HepG2 (cell line): Measurements from ENCODE around the gene TJAP1. TPM values are rescaled to one million over a fixed set of nuclear protein-coding genes. Genes with fewer than 3 reads are reported as not detected.

Source experiments
- ARID5B ChIP-seq: IDR thresholded peaks from 2 replicates; pipeline ENCODE4 v1.4.0; 2020; ENCODE audit warnings: mild to moderate bottlenecking, missing genetic modification reagents
- ATF6 ChIP-seq: sonication (generic); formaldehyde crosslinking; conservative IDR thresholded peaks from 2 replicates; pipeline ENCODE4 v1.4.0; 2020; ENCODE audit warnings: missing genetic modification reagents
- BRF2 ChIP-seq: sonication (generic); formaldehyde crosslinking; IDR thresholded peaks from 2 replicates; pipeline ENCODE4 v1.8.1; 2022; ENCODE audit warnings: mild to moderate bottlenecking, missing genetic modification reagents
- E2F1 ChIP-seq: sonication (generic); formaldehyde crosslinking; IDR thresholded peaks from 2 replicates; pipeline ENCODE4 v1.5.0; 2020; ENCODE audit warnings: missing genetic modification reagents
- FOXJ3 ChIP-seq: sonication (generic); formaldehyde crosslinking; IDR thresholded peaks from 2 replicates; pipeline ENCODE4 v1.4.0; 2020; ENCODE audit warnings: missing genetic modification reagents, mild to moderate bottlenecking, borderline replicate concordance
- HDAC6 ChIP-seq: fragments of 200-600 bp; sonication (generic); IDR thresholded peaks from 2 replicates; pipeline ENCODE4 v1.7.0; 2017; ENCODE audit warnings: mild to moderate bottlenecking, antibody characterized with exemption, low read length, low read depth
- HES4 ChIP-seq: sonication (generic); formaldehyde crosslinking; IDR thresholded peaks from 2 replicates; pipeline ENCODE4 v1.9.0; 2021; ENCODE audit warnings: mild to moderate bottlenecking, missing genetic modification reagents, borderline replicate concordance
- NKX3-1 ChIP-seq: sonication (generic); formaldehyde crosslinking; IDR thresholded peaks from 2 replicates; pipeline ENCODE4 v1.5.0; 2020; ENCODE audit warnings: missing genetic modification reagents
- PHF20 ChIP-seq: sonication (generic); formaldehyde crosslinking; IDR thresholded peaks from 2 replicates; pipeline ENCODE4 v1.5.0; 2020; ENCODE audit warnings: mild to moderate bottlenecking, missing genetic modification reagents
- REL ChIP-seq: sonication (generic); formaldehyde crosslinking; conservative IDR thresholded peaks from 2 replicates; pipeline ENCODE4 v1.8.0; 2022; ENCODE audit warnings: mild to moderate bottlenecking, missing genetic modification reagents, moderate library complexity
- SPEN ChIP-seq: sonication (generic); formaldehyde crosslinking; IDR thresholded peaks from 2 replicates; pipeline ENCODE4 v1.5.1; 2020; ENCODE audit warnings: low read depth, mild to moderate bottlenecking, missing genetic modification reagents
- ZFP82 ChIP-seq: sonication (generic); formaldehyde crosslinking; IDR thresholded peaks from 2 replicates; pipeline ENCODE4 v1.5.1; 2020; ENCODE audit warnings: mild to moderate bottlenecking, missing genetic modification reagents, borderline replicate concordance
- ZNF17 ChIP-seq: sonication (generic); formaldehyde crosslinking; IDR thresholded peaks from 2 replicates; pipeline ENCODE4 v1.5.0; 2020; ENCODE audit warnings: mild to moderate bottlenecking, missing genetic modification reagents
- ZNF441 ChIP-seq: sonication (generic); formaldehyde crosslinking; IDR thresholded peaks from 2 replicates; pipeline ENCODE4 v1.7.0; 2021; ENCODE audit warnings: missing genetic modification reagents, borderline replicate concordance
- ZNF513 ChIP-seq: sonication (generic); formaldehyde crosslinking; conservative IDR thresholded peaks from 2 replicates; pipeline ENCODE4 v1.5.0; 2020; ENCODE audit warnings: missing genetic modification reagents
- ZUFSP ChIP-seq: sonication (generic); formaldehyde crosslinking; IDR thresholded peaks from 2 replicates; pipeline ENCODE4 v1.9.0; 2021; ENCODE audit warnings: missing genetic modification reagents, mild to moderate bottlenecking, borderline replicate concordance
- polyA plus RNA-seq, 8 experiments: library from polyadenylated mRNA; depleted of rRNA in 3 of 8; stranded (reverse) in 7 of 8; unstranded in 1 of 8; fragments of >200 nt; fragmentation: Illumina TruSeq in 4 of 8; extraction: Trizol in 4 of 8; gene quantifications; 2 replicates each; pipeline versions ENCODE4 v1.2.1 to v1.2.3, GENCODE V29; 2011 to 2016; ENCODE audit warnings: low read depth in 4 of 8, missing spikeins in 1 of 8, mixed read lengths in 1 of 8; ENCODE audit not compliant: insufficient read depth in 1 of 8
- total RNA-seq, 5 experiments: library from RNA; depleted of rRNA; stranded (reverse); fragments of >200 nt; fragmentation: Illumina TruSeq; extraction: Trizol; gene quantifications; 2 replicates each; pipeline ENCODE4 v1.2.3, GENCODE V29; 2016; ENCODE audit warnings: low read depth in 1 of 5

The TJAP1 gene
- total and polyA plus RNA-seq, 2 of the 13 experiments (the other 11 are each of a cell fraction or from before 2014, with no cell fraction given) = 15.7 to 41.6 TPM

- TF ChIP-seq ATF6 = 0 out of 2 replicates have a peak, but pooled peaks have one; percentile 74
- TF ChIP-seq FOXJ3 = no peak
- TF ChIP-seq HDAC6 = no peak
- no peak for TF ChIP-seq ZNF513 (CRISPR knock-in tag)
- TF ChIP-seq REL (CRISPR knock-in tag) = peak; percentile 54; the same call in 1 of the 2 replicates
- TF ChIP-seq SPEN = peak; percentile 83
- TF ChIP-seq ZNF441 (CRISPR knock-in tag) = no peak
- no peak for TF ChIP-seq E2F1 (CRISPR knock-in tag)
- no peak; the same call in 1 of the 2 replicates for TF ChIP-seq ZUFSP (CRISPR knock-in tag)
- TF ChIP-seq NKX3-1 (CRISPR knock-in tag) = no peak
- TF ChIP-seq ZFP82 (CRISPR knock-in tag) = 0 out of 2 replicates have a peak, but pooled peaks have one; percentile 30
- peak; percentile 40; the same call in 1 of the 2 replicates for TF ChIP-seq ARID5B (CRISPR knock-in tag)
- TF ChIP-seq ZNF17 (CRISPR knock-in tag) = no peak
- TF ChIP-seq HES4 (CRISPR knock-in tag) = peak; percentile 62; the same call in 1 of the 2 replicates
- no peak for TF ChIP-seq BRF2 (CRISPR knock-in tag)
- peak; percentile 51; the same call in 1 of the 2 replicates for TF ChIP-seq PHF20 (CRISPR knock-in tag)
Observed at GRCh38 chr6:43454696-43455530, 22.5 kb upstream of the TJAP1 start (continued).
